ENCODE measurements around the gene LAMTOR3.

Gene LAMTOR3

DNA sequence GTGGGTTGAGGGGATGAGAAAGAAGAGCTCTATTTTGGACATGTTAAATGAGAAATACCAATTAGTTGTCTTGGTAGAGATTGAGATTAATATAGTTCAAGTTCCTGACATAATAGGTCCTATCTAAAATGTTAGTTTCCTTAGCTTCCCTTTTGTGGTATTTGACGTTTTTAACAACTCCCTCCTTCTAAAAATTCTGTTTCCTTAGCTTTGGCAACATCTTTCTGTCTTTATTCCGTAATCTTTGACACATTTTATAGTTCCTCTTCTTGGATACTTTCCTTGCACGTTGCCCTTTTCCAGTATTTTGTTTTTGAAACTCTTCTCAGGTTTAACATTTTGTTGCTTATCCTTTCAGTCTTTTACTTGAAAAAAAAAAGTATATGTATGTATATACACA, 36.9 kb downstream of the LAMTOR3 start:
- Histone ChIP-seq H3K9ac (ENCODE audit: low read length) (no peak overlapping the region), H3K27ac (ENCODE audit: low read length) (no peak overlapping the region), H4K20me1 (ENCODE audit: insufficient read depth, low read length) (no peaks in the 10 kb centered on the region), H3K9me3 (replicated peaks; ENCODE audit: insufficient read depth, low read length) (no peaks in the 10 kb centered on the region), H3K4me2 (ENCODE audit: low read depth, low read length) (no peak overlapping the region), H3K36me3 (replicated peaks; ENCODE audit: insufficient read depth, low read length) (peaks cover 3% of the 10 kb centered on the region; the same call in 1 of the 2 replicates), H3F3A (ENCODE audit: insufficient read depth, low read length) (peaks cover 28% of the 10 kb centered on the region), H3K79me2 (ENCODE audit: low read length) (peaks cover 48% of the 10 kb centered on the region), H2AFZ (ENCODE audit: low read length) (no peak overlapping the region), H3K4me1 (ENCODE audit: low read length) (peaks cover 50% of the 10 kb centered on the region), H3K9me2 (replicated peaks; ENCODE audit: insufficient read depth, low read length) (no peaks in the 10 kb centered on the region), H3K4me3 (ENCODE audit: low read length) (no peak overlapping the region), H3K27me3 (replicated peaks; ENCODE audit: insufficient read depth, low read length) (no peaks in the 10 kb centered on the region)
- TF ChIP-seq EZH2phosphoT487 (IDR thresholded peaks at IDR 0.05; ENCODE audit: low read length), result no peak
- no peak for TF ChIP-seq EZH2 (optimal IDR thresholded peaks at IDR 0.05; ENCODE audit: low read depth, low read length)
- TF ChIP-seq, protein P1, sequence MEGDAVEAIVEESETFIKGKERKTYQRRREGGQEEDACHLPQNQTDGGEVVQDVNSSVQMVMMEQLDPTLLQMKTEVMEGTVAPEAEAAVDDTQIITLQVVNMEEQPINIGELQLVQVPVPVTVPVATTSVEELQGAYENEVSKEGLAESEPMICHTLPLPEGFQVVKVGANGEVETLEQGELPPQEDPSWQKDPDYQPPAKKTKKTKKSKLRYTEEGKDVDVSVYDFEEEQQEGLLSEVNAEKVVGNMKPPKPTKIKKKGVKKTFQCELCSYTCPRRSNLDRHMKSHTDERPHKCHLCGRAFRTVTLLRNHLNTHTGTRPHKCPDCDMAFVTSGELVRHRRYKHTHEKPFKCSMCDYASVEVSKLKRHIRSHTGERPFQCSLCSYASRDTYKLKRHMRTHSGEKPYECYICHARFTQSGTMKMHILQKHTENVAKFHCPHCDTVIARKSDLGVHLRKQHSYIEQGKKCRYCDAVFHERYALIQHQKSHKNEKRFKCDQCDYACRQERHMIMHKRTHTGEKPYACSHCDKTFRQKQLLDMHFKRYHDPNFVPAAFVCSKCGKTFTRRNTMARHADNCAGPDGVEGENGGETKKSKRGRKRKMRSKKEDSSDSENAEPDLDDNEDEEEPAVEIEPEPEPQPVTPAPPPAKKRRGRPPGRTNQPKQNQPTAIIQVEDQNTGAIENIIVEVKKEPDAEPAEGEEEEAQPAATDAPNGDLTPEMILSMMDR (IDR thresholded peaks at IDR 0.05; ENCODE audit: low read length), result no peak
- DNase-seq, result no peak

DNA sequence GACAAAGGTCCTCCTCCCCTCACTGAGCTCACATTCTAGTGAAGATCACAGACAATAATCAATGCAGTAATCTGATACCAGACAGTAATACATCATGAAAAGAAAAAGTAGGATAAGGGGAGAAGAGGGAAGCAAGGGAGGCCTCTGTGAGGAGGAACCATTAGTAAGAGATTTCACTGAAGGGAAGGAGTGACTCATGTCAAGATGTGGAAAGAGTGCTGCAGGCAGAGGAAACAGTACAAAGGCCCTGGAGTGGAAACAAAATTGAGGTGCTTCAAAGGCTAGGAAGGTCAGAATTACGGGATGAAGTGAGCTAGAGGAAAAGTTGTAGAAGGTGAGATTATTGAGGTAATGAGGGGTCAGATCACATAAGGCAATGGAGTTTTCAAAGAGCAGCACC, 38.1 kb downstream of the LAMTOR3 start:
- Histone ChIP-seq H3K9me2 (replicated peaks; ENCODE audit: insufficient read depth, low read length) (no peaks in the 10 kb centered on the region), H3K4me3 (ENCODE audit: low read length) (no peak overlapping the region), H3K36me3 (replicated peaks; ENCODE audit: insufficient read depth, low read length) (peaks cover 3% of the 10 kb centered on the region; the same call in 1 of the 2 replicates), H3K9ac (ENCODE audit: low read length) (0 out of 2 replicates have a peak overlapping the region, but pooled peaks have one; percentile 2), H3K27ac (ENCODE audit: low read length) (peak overlapping the region; percentile 69; the same call in 1 of the 2 replicates), H3K4me1 (ENCODE audit: low read length) (peaks cover 42% of the 10 kb centered on the region), H3K9me3 (replicated peaks; ENCODE audit: insufficient read depth, low read length) (no peaks in the 10 kb centered on the region), H3K27me3 (replicated peaks; ENCODE audit: insufficient read depth, low read length) (no peaks in the 10 kb centered on the region), H2AFZ (ENCODE audit: low read length) (no peak overlapping the region), H3K79me2 (ENCODE audit: low read length) (peaks cover 42% of the 10 kb centered on the region), H3F3A (ENCODE audit: insufficient read depth, low read length) (peaks cover 19% of the 10 kb centered on the region), H4K20me1 (ENCODE audit: insufficient read depth, low read length) (no peaks in the 10 kb centered on the region), H3K4me2 (ENCODE audit: low read depth, low read length) (peak overlapping the region; percentile 44; the same call in 1 of the 2 replicates)
- TF ChIP-seq EZH2 (optimal IDR thresholded peaks at IDR 0.05; ENCODE audit: low read depth, low read length) (no peak), EZH2phosphoT487 (IDR thresholded peaks at IDR 0.05; ENCODE audit: low read length) (no peak)
- TF ChIP-seq, protein P1 (IDR thresholded peaks at IDR 0.05; ENCODE audit: low read length), result no peak
- no peak for DNase-seq

DNA sequence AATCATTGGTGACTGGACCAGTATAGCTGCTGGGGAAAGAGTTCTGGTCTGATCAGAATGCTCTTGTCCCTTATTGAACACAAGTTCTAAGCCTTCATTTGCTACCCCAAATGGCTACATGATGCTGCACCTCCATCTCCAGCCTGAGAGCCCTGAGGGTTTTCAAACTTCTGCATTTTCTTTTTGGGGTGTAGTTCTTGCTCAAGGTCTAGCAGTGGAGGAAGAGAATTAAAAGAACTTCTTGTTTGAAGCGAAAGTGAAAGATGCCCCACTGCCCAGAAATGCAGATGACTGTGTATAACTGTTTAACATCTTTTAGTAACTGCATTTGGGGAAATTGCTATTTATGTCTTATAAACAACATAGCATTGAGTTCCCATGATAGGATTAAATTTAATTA, 38.5 kb downstream of the LAMTOR3 start:
- H3K79me2 ChIP-seq (ENCODE audit: low read length), result peaks cover 41% of the 10 kb centered on the region
- DNase-seq, result peak; percentile 71
- H4K20me1 ChIP-seq (ENCODE audit: insufficient read depth, low read length), result no peaks in the 10 kb centered on the region
- peak overlapping the region; percentile 10; the same call in 1 of the 2 replicates for H3K9ac ChIP-seq (ENCODE audit: low read length)
- H3K9me3 ChIP-seq (replicated peaks; ENCODE audit: insufficient read depth, low read length), result no peaks in the 10 kb centered on the region
- H3K4me1 ChIP-seq (ENCODE audit: low read length), result peaks cover 37% of the 10 kb centered on the region
- H3F3A ChIP-seq (ENCODE audit: insufficient read depth, low read length), result peaks cover 14% of the 10 kb centered on the region
- peak overlapping the region; percentile 69 for H3K27ac ChIP-seq (ENCODE audit: low read length)
- no peaks in the 10 kb centered on the region for H3K27me3 ChIP-seq (replicated peaks; ENCODE audit: insufficient read depth, low read length)
- peaks cover 3% of the 10 kb centered on the region; the same call in 1 of the 2 replicates for H3K36me3 ChIP-seq (replicated peaks; ENCODE audit: insufficient read depth, low read length)
- peak overlapping the region; percentile 0; the same call in 1 of the 2 replicates for H3K4me3 ChIP-seq (ENCODE audit: low read length)
- peak overlapping the region; percentile 44 for H3K4me2 ChIP-seq (ENCODE audit: low read depth, low read length)
- H3K9me2 ChIP-seq (replicated peaks; ENCODE audit: insufficient read depth, low read length), result no peaks in the 10 kb centered on the region
- TF ChIP-seq EZH2 (optimal IDR thresholded peaks at IDR 0.05; ENCODE audit: low read depth, low read length), result no peak
- H2AFZ ChIP-seq (ENCODE audit: low read length), result no peak overlapping the region

DNA sequence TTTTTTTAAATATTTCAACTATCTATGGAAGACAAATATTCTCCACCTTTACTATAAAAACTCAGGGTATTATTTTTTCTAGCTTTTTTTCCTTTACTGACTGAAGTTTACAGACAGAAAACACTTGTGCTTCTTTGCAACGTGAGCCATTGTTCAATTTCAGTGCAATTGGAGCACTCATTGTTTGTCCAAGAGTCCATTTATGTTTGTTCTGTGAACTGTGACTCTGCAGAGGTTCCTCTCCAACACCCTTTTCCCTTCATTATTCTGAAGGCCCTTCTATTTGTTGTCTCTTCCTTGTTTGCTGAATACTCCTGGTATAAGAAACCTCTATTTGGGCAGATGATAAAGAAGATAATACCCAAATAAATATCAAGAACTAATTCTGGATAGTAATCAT, 40.2 kb downstream of the LAMTOR3 start:
- Histone ChIP-seq H3K27me3 (replicated peaks; ENCODE audit: insufficient read depth, low read length) (no peaks in the 10 kb centered on the region), H3K79me2 (ENCODE audit: low read length) (peaks cover 33% of the 10 kb centered on the region), H3F3A (ENCODE audit: insufficient read depth, low read length) (peaks cover 10% of the 10 kb centered on the region), H3K4me1 (ENCODE audit: low read length) (peaks cover 26% of the 10 kb centered on the region), H3K4me2 (ENCODE audit: low read depth, low read length) (no peak overlapping the region), H3K9ac (ENCODE audit: low read length) (no peak overlapping the region), H3K27ac (ENCODE audit: low read length) (peak overlapping the region; percentile 69; the same call in 1 of the 2 replicates), H2AFZ (ENCODE audit: low read length) (no peak overlapping the region), H3K36me3 (replicated peaks; ENCODE audit: insufficient read depth, low read length) (peaks cover 3% of the 10 kb centered on the region; the same call in 1 of the 2 replicates), H4K20me1 (ENCODE audit: insufficient read depth, low read length) (no peaks in the 10 kb centered on the region), H3K4me3 (ENCODE audit: low read length) (no peak overlapping the region), H3K9me3 (replicated peaks; ENCODE audit: insufficient read depth, low read length) (no peaks in the 10 kb centered on the region), H3K9me2 (replicated peaks; ENCODE audit: insufficient read depth, low read length) (no peaks in the 10 kb centered on the region)
- no peak for DNase-seq
- no peak for TF ChIP-seq EZH2phosphoT487 (IDR thresholded peaks at IDR 0.05; ENCODE audit: low read length)
- TF ChIP-seq, protein P1 (IDR thresholded peaks at IDR 0.05; ENCODE audit: low read length), result no peak
- no peak for TF ChIP-seq EZH2 (optimal IDR thresholded peaks at IDR 0.05; ENCODE audit: low read depth, low read length)
